Esophagus (tissue), 2 donors: ENCODE results near the gene MAS1L. TPM values are rescaled to one million over a fixed set of nuclear protein-coding genes. Genes with fewer than 3 reads are reported as not detected.

Source experiments
- H3K27ac ChIP-seq, 2 donors: one replicate each; pipeline ENCODE4 v1.5.1; 2013; ENCODE audit warnings: low read depth in 2 of 2, mild to moderate bottlenecking in 2 of 2, inconsistent platforms in 1 of 2, low read length in 1 of 2, moderate library complexity in 1 of 2
- H3K27me3 ChIP-seq, 2 donors: one replicate each; pipeline ENCODE4 v1.6.1; 2013; ENCODE audit warnings: low read length in 2 of 2, control low read depth in 1 of 2, mild to moderate bottlenecking in 1 of 2; ENCODE audit not compliant: insufficient read depth in 2 of 2, control insufficient read depth in 1 of 2
- H3K36me3 ChIP-seq, 2 donors: one replicate each; pipeline ENCODE4 v1.6.1; 2013; ENCODE audit warnings: low read length in 1 of 2; ENCODE audit not compliant: control insufficient read depth in 2 of 2, insufficient read depth in 2 of 2
- H3K4me1 ChIP-seq, 2 donors: one replicate each; pipeline ENCODE4 v1.6.1; 2013; ENCODE audit warnings: low read length in 1 of 2; ENCODE audit not compliant: control insufficient read depth in 2 of 2, insufficient read depth in 2 of 2
- H3K4me3 ChIP-seq, 2 donors: one replicate each; pipeline ENCODE4 v1.5.1; 2013; ENCODE audit warnings: low read length in 2 of 2, mild to moderate bottlenecking in 2 of 2, low read depth in 1 of 2, moderate library complexity in 1 of 2
- H3K9me3 ChIP-seq, 2 donors: one replicate each; pipeline ENCODE4 v1.6.1; 2013; ENCODE audit warnings: mild to moderate bottlenecking in 2 of 2, low read depth in 1 of 2, low read length in 1 of 2, moderate library complexity in 1 of 2; ENCODE audit not compliant: control insufficient read depth in 2 of 2, insufficient read depth in 1 of 2
- WGBS, 2 donors: extraction: QIAGEN DNeasy Blood & Tissue Kit; methylation state at CpG; one replicate each; pipeline ENCODE4 v1.1.7; 2013; 5-methylcytosine and 5-hydroxymethylcytosine counted together
- polyA plus RNA-seq, 2 donors: library from polyadenylated mRNA; stranded (reverse); fragments of 200-250 nt; gene quantifications; one replicate each; pipeline ENCODE4 v1.2.3, GENCODE V29; 2013
- donor health status: healthy with polysubstance abuse.
- donor health status: Bipolar disorder and iron deficiency.

MAS1L gene
- polyA plus RNA-seq, 2 donors = not detected

GRCh38 chr6:29516108-29516507 is 28.4 kb upstream of the MAS1L start:
- no peaks in the 10 kb centered on the region for H3K36me3 ChIP-seq
- H3K4me3 ChIP-seq = no peak overlapping the region
- H3K4me1 ChIP-seq = no peaks in the 10 kb centered on the region
- no peak overlapping the region for H3K27ac ChIP-seq
- H3K9me3 ChIP-seq = peaks cover 3 to 4% of the 10 kb centered on the region in 2 donors
- H3K27me3 ChIP-seq = peaks cover 0 to 3% of the 10 kb centered on the region in 2 donors
- WGBS, 2 donors = 39 to 53% methylated on average over 6 of the region's 6 CpGs

- peaks cover 0 to 3% of the 10 kb centered on the region in 2 donors for H3K27me3 ChIP-seq
- H3K4me1 ChIP-seq = no peaks in the 10 kb centered on the region
- H3K4me3 ChIP-seq = no peak overlapping the region
- no peaks in the 10 kb centered on the region for H3K9me3 ChIP-seq
- H3K36me3 ChIP-seq = no peaks in the 10 kb centered on the region
- WGBS, 2 donors = 76 to 81% methylated on average over 2 of the region's 2 CpGs
- no peak overlapping the region for H3K27ac ChIP-seq
These were observed 23.1 kb upstream of the MAS1L start for GRCh38 chr6:29510746-29511300.

- Histone ChIP-seq H3K27me3 (peaks cover 0 to 3% of the 10 kb centered on the region in 2 donors), H3K27ac (no peak overlapping the region), H3K4me3 (no peak overlapping the region), H3K36me3 (no peaks in the 10 kb centered on the region), H3K4me1 (no peaks in the 10 kb centered on the region), H3K9me3 (no peaks in the 10 kb centered on the region)
- 47 to 57% methylated on average over 4 of the region's 4 CpGs for WGBS, 2 donors
These were observed 22.4 kb upstream of the MAS1L start for GRCh38 chr6:29510202-29510601.

- H3K4me3 ChIP-seq = no peak overlapping the region
- no peaks in the 10 kb centered on the region for H3K36me3 ChIP-seq
- peaks cover 0 to 3% of the 10 kb centered on the region in 2 donors for H3K27me3 ChIP-seq
- 80 to 84% methylated on average over 9 of the region's 9 CpGs for WGBS, 2 donors
- no peaks in the 10 kb centered on the region for H3K9me3 ChIP-seq
- H3K27ac ChIP-seq = no peak overlapping the region
- no peaks in the 10 kb centered on the region for H3K4me1 ChIP-seq
These were observed 22.0 kb upstream of the MAS1L start for GRCh38 chr6:29509711-29510110.

GRCh38 chr6:29509239-29509638 is 21.5 kb upstream of the MAS1L start:
- H3K4me1 ChIP-seq = no peaks in the 10 kb centered on the region
- no peaks in the 10 kb centered on the region for H3K36me3 ChIP-seq
- peaks cover 0 to 3% of the 10 kb centered on the region in 2 donors for H3K27me3 ChIP-seq
- 71 to 72% methylated on average over 6 of the region's 6 CpGs for WGBS, 2 donors
- no peak overlapping the region for H3K4me3 ChIP-seq
- no peak overlapping the region for H3K27ac ChIP-seq
- H3K9me3 ChIP-seq = no peaks in the 10 kb centered on the region

- Histone ChIP-seq H3K27ac (no peak overlapping the region), H3K36me3 (no peaks in the 10 kb centered on the region), H3K27me3 (no peaks in the 10 kb centered on the region), H3K4me3 (no peak overlapping the region), H3K9me3 (no peaks in the 10 kb centered on the region), H3K4me1 (no peaks in the 10 kb centered on the region)
- WGBS, 2 donors = 78 to 84% methylated on average over 5 of the region's 5 CpGs
These were observed 19.6 kb upstream of the MAS1L start for GRCh38 chr6:29507319-29507718.

- Histone ChIP-seq H3K4me3 (no peak overlapping the region), H3K27me3 (no peaks in the 10 kb centered on the region), H3K9me3 (no peaks in the 10 kb centered on the region), H3K27ac (no peak overlapping the region), H3K36me3 (no peaks in the 10 kb centered on the region), H3K4me1 (no peaks in the 10 kb centered on the region)
- WGBS, 2 donors = 67 to 75% methylated on average over 11 of the region's 11 CpGs
These were observed 18.8 kb upstream of the MAS1L start for GRCh38 chr6:29506446-29507067.

GRCh38 chr6:29505808-29506207 is 18.1 kb upstream of the MAS1L start:
- H3K27ac ChIP-seq = no peak overlapping the region
- no peaks in the 10 kb centered on the region for H3K36me3 ChIP-seq
- WGBS, 2 donors = 89 to 100% methylated on average over 3 of the region's 3 CpGs
- H3K9me3 ChIP-seq = no peaks in the 10 kb centered on the region
- no peaks in the 10 kb centered on the region for H3K27me3 ChIP-seq
- H3K4me1 ChIP-seq = no peaks in the 10 kb centered on the region
- H3K4me3 ChIP-seq = no peak overlapping the region

GRCh38 chr6:29504961-29505360 is 17.2 kb upstream of the MAS1L start:
- Histone ChIP-seq H3K4me1 (no peaks in the 10 kb centered on the region), H3K4me3 (no peak overlapping the region), H3K27me3 (no peaks in the 10 kb centered on the region), H3K27ac (no peak overlapping the region), H3K36me3 (no peaks in the 10 kb centered on the region), H3K9me3 (no peaks in the 10 kb centered on the region)
- WGBS, 2 donors = 62 to 67% methylated on average over 2 of the region's 2 CpGs

- Histone ChIP-seq H3K27me3 (no peaks in the 10 kb centered on the region), H3K4me1 (no peaks in the 10 kb centered on the region), H3K27ac (no peak overlapping the region), H3K36me3 (no peaks in the 10 kb centered on the region), H3K9me3 (no peaks in the 10 kb centered on the region), H3K4me3 (no peak overlapping the region)
- 87 to 88% methylated on average over 5 of the region's 5 CpGs for whole genome bisulfite sequencing, 2 donors
These were observed 14.8 kb upstream of the MAS1L start for GRCh38 chr6:29502597-29502996.
